K562 (cell line): ENCODE measurements around the gene ILF3. TPM values are rescaled to one million over a fixed set of nuclear protein-coding genes. Genes with fewer than 3 reads are reported as not detected.

ENCODE experiments used
- CC2D1A ChIP-seq: fragments of 450-650 bp; IDR thresholded peaks from 2 replicates; pipeline ENCODE4 v1.6.1; 2017; ENCODE audit warnings: mild to moderate bottlenecking
- GABPB2 ChIP-seq: fragments of 250-450 bp; sonication (Bioruptor Pico); conservative IDR thresholded peaks from 2 replicates; pipeline ENCODE4 v1.5.1; 2021; ENCODE audit warnings: mild to moderate bottlenecking
- MCM5 ChIP-seq: fragments of 450-650 bp; IDR thresholded peaks from 2 replicates; pipeline ENCODE4 v1.6.1; 2016; ENCODE audit warnings: low read depth
- NFIX ChIP-seq: fragments of 250-450 bp; sonication (Bioruptor Pico); IDR thresholded peaks from 2 replicates; pipeline ENCODE4 v1.4.0; 2020; ENCODE audit warnings: low read depth, mild to moderate bottlenecking, moderate library complexity
- NFXL1 ChIP-seq: fragments of 450-650 bp; formaldehyde crosslinking; IDR thresholded peaks from 2 replicates; pipeline ENCODE4 v1.4.0; 2021; ENCODE audit warnings: mild to moderate bottlenecking
- NUFIP1 ChIP-seq: fragments of 450-650 bp; IDR thresholded peaks from 2 replicates; pipeline ENCODE4 v1.6.1; 2018; ENCODE audit not compliant: partially characterized antibody
- TCFL5 ChIP-seq: fragments of 250-450 bp; sonication (Bioruptor Pico); conservative IDR thresholded peaks from 2 replicates; pipeline ENCODE4 v1.6.1; 2021; ENCODE audit warnings: mild to moderate bottlenecking, moderate library complexity, matching md5 sums
- ZNF830 ChIP-seq: fragments of 250-450 bp; sonication (Bioruptor Pico); IDR thresholded peaks from 2 replicates; pipeline ENCODE4 v1.5.0; 2021; ENCODE audit warnings: mild to moderate bottlenecking
- polyA plus RNA-seq, 8 experiments: library from polyadenylated mRNA; depleted of rRNA in 4 of 8; stranded (reverse) in 5 of 8; unstranded in 3 of 8; fragments of >200 nt; fragmentation: Nextera tagmentation in 2 of 8; fragmentation: Illumina TruSeq in 1 of 8; extraction: Ambion mirVana in 2 of 8; extraction: Trizol in 1 of 8; gene quantifications; 2 replicates each; pipeline versions ENCODE4 v1.2.1 to v1.2.3, GENCODE V29; 2011 to 2014; ENCODE audit warnings: inconsistent platforms in 1 of 8, missing spikeins in 1 of 8
- total RNA-seq, 7 experiments: library from RNA; depleted of rRNA in 6 of 7; stranded (reverse); fragments of >200 nt in 6 of 7; fragmentation: Illumina TruSeq in 2 of 7; extraction: Trizol in 2 of 7; gene quantifications; 2 replicates each; pipeline versions ENCODE4 v1.2.1 to v1.2.3, GENCODE V29; 2011 to 2021; ENCODE audit warnings: low replicate concordance in 1 of 7
- TF ChIP-seq, protein P1 (sequence below), 2 experiments: fragments of 450-650 bp; formaldehyde crosslinking in 1 of 2; IDR thresholded peaks; 2 replicates each; pipeline versions ENCODE4 v1.4.0 to v1.6.1; 2014 to 2020; ENCODE audit warnings: mild to moderate bottlenecking in 2 of 2, borderline replicate concordance in 1 of 2, low read depth in 1 of 2
- TF ChIP-seq, protein P2 (sequence below): fragments of 150-350 bp; IDR thresholded peaks from 2 replicates; pipeline ENCODE4 v1.6.1; 2014; ENCODE audit warnings: low read depth, mild to moderate bottlenecking, low read length, borderline replicate concordance
- TF ChIP-seq, protein P3 (sequence below): fragments of 200-800 bp; sonication (Bioruptor generic); IDR thresholded peaks from 2 replicates; pipeline ENCODE4 v1.6.1; 2017; ENCODE audit warnings: missing genetic modification characterization, missing compliant biosample characterization

ILF3 gene
- total and polyA plus RNA-seq, 9 of the 15 experiments (the other 6 are each of a cell fraction or from before 2014, with no cell fraction given), result 26.0 to 453 (median 175) TPM

DNA sequence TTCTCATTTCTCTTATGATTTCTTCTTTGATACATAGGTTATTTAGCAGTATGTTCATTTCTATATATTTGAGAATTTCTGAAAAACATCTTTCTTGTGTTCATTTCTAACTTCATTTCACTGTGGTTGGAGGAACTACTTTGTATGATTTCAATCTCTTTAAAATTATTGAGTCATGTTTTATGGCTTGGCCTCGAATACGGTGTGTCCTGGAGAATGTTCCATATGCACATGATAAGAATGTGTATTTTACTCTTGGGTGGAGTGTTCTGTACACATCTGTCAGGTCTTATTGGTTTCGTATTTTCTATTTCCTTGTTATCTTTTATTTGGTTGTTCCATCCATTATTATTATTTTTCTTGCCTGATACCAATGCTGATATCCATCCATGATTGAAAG is 86.7 kb downstream of the ILF3 start (continued):
- TF ChIP-seq NUFIP1 (no peak), NFIX (CRISPR knock-in tag) (no peak), GABPB2 (CRISPR knock-in tag) (no peak), TCFL5 (CRISPR knock-in tag) (no peak), CC2D1A (no peak), NFXL1 (CRISPR knock-in tag) (no peak), MCM5 (no peak), ZNF830 (CRISPR knock-in tag) (no peak)
- TF ChIP-seq, protein P1, sequence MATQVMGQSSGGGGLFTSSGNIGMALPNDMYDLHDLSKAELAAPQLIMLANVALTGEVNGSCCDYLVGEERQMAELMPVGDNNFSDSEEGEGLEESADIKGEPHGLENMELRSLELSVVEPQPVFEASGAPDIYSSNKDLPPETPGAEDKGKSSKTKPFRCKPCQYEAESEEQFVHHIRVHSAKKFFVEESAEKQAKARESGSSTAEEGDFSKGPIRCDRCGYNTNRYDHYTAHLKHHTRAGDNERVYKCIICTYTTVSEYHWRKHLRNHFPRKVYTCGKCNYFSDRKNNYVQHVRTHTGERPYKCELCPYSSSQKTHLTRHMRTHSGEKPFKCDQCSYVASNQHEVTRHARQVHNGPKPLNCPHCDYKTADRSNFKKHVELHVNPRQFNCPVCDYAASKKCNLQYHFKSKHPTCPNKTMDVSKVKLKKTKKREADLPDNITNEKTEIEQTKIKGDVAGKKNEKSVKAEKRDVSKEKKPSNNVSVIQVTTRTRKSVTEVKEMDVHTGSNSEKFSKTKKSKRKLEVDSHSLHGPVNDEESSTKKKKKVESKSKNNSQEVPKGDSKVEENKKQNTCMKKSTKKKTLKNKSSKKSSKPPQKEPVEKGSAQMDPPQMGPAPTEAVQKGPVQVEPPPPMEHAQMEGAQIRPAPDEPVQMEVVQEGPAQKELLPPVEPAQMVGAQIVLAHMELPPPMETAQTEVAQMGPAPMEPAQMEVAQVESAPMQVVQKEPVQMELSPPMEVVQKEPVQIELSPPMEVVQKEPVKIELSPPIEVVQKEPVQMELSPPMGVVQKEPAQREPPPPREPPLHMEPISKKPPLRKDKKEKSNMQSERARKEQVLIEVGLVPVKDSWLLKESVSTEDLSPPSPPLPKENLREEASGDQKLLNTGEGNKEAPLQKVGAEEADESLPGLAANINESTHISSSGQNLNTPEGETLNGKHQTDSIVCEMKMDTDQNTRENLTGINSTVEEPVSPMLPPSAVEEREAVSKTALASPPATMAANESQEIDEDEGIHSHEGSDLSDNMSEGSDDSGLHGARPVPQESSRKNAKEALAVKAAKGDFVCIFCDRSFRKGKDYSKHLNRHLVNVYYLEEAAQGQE (IDR thresholded peaks at IDR 0.05; ENCODE audit: borderline replicate concordance), result no peak
- TF ChIP-seq, protein P1 (CRISPR knock-in tag; IDR thresholded peaks at IDR 0.05; ENCODE audit: low read depth), result no peak
- TF ChIP-seq, protein P2, sequence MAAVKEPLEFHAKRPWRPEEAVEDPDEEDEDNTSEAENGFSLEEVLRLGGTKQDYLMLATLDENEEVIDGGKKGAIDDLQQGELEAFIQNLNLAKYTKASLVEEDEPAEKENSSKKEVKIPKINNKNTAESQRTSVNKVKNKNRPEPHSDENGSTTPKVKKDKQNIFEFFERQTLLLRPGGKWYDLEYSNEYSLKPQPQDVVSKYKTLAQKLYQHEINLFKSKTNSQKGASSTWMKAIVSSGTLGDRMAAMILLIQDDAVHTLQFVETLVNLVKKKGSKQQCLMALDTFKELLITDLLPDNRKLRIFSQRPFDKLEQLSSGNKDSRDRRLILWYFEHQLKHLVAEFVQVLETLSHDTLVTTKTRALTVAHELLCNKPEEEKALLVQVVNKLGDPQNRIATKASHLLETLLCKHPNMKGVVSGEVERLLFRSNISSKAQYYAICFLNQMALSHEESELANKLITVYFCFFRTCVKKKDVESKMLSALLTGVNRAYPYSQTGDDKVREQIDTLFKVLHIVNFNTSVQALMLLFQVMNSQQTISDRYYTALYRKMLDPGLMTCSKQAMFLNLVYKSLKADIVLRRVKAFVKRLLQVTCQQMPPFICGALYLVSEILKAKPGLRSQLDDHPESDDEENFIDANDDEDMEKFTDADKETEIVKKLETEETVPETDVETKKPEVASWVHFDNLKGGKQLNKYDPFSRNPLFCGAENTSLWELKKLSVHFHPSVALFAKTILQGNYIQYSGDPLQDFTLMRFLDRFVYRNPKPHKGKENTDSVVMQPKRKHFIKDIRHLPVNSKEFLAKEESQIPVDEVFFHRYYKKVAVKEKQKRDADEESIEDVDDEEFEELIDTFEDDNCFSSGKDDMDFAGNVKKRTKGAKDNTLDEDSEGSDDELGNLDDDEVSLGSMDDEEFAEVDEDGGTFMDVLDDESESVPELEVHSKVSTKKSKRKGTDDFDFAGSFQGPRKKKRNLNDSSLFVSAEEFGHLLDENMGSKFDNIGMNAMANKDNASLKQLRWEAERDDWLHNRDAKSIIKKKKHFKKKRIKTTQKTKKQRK, result no peak
- TF ChIP-seq, protein P3, sequence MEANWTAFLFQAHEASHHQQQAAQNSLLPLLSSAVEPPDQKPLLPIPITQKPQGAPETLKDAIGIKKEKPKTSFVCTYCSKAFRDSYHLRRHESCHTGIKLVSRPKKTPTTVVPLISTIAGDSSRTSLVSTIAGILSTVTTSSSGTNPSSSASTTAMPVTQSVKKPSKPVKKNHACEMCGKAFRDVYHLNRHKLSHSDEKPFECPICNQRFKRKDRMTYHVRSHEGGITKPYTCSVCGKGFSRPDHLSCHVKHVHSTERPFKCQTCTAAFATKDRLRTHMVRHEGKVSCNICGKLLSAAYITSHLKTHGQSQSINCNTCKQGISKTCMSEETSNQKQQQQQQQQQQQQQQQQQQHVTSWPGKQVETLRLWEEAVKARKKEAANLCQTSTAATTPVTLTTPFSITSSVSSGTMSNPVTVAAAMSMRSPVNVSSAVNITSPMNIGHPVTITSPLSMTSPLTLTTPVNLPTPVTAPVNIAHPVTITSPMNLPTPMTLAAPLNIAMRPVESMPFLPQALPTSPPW (CRISPR knock-in tag), result no peak
- TF ChIP-seq, all 486 proteins: peak for 28
